ENCODE data around the gene FAM13C. TPM values are rescaled to one million over a fixed set of nuclear protein-coding genes. Genes with fewer than 3 reads are reported as not detected.

FAM13C gene
- polyA plus RNA-seq, 2 of the 4 experiments (the other 2 are of a cell fraction), result not detected

DNA sequence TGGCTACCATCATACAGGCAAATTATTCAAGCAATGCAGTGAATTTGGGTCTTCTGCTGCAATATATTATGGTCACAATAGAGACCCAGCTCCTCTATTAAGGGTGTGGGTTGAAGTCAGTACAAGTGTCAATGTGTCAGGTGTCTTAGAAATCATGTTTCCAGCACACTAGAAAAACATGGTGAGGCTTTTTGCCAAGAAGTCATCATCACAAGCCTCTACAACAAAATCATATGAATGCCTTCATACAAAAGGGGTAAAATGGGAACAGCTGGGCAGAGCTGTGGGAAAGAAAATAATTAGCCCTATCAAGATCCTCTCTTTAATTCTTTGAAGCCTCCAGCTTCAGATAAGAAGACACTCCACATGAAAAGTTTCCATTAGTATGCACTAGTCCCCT lies 37.2 kb downstream of the FAM13C start:
- Histone ChIP-seq H3K4me1 (no peaks in the 10 kb centered on the region), H3K9me3 (no peaks in the 10 kb centered on the region), H3K4me2 (no peak overlapping the region), H3K27ac (no peak overlapping the region), H3K4me3 (no peak overlapping the region)
- no peak for TF ChIP-seq ZNF302 (CRISPR knock-in tag; IDR thresholded peaks at IDR 0.05)
- TF ChIP-seq FOSB (CRISPR knock-in tag; IDR thresholded peaks at IDR 0.05), result no peak
- TF ChIP-seq, protein P1, sequence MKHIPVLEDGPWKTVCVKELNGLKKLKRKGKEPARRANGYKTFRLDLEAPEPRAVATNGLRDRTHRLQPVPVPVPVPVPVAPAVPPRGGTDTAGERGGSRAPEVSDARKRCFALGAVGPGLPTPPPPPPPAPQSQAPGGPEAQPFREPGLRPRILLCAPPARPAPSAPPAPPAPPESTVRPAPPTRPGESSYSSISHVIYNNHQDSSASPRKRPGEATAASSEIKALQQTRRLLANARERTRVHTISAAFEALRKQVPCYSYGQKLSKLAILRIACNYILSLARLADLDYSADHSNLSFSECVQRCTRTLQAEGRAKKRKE (CRISPR knock-in tag; IDR thresholded peaks at IDR 0.05; ENCODE audit: low read depth), result no peak
- TF ChIP-seq EP300 (IDR thresholded peaks at IDR 0.05), result no peak
- TF ChIP-seq CHD4 (IDR thresholded peaks at IDR 0.05; ENCODE audit: borderline replicate concordance), result no peak
- no peak for TF ChIP-seq SREBF2 (IDR thresholded peaks at IDR 0.05)
- no peak for TF ChIP-seq MYC (IDR thresholded peaks at IDR 0.05; ENCODE audit: borderline replicate concordance, low read length)
- TF ChIP-seq MAZ (IDR thresholded peaks at IDR 0.05; ENCODE audit: borderline replicate concordance, low read depth, low read length), result no peak
- TF ChIP-seq BHLHE40 (IDR thresholded peaks at IDR 0.05; ENCODE audit: low read depth, low read length), result no peak
- TF ChIP-seq KDM1A (IDR thresholded peaks at IDR 0.05; ENCODE audit: low read depth), result no peak
- no peak for TF ChIP-seq HOXB5 (CRISPR knock-in tag; IDR thresholded peaks at IDR 0.05)
- no peak for TF ChIP-seq EHMT2 (IDR thresholded peaks at IDR 0.05; ENCODE audit: low read depth)
- TF ChIP-seq, protein P2, sequence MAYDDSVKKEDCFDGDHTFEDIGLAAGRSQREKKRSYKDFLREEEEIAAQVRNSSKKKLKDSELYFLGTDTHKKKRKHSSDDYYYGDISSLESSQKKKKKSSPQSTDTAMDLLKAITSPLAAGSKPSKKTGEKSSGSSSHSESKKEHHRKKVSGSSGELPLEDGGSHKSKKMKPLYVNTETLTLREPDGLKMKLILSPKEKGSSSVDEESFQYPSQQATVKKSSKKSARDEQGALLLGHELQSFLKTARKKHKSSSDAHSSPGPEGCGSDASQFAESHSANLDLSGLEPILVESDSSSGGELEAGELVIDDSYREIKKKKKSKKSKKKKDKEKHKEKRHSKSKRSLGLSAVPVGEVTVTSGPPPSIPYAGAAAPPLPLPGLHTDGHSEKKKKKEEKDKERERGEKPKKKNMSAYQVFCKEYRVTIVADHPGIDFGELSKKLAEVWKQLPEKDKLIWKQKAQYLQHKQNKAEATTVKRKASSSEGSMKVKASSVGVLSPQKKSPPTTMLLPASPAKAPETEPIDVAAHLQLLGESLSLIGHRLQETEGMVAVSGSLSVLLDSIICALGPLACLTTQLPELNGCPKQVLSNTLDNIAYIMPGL (CRISPR knock-in tag; IDR thresholded peaks at IDR 0.05; ENCODE audit: borderline replicate concordance), result no peak
- POLR2A ChIA-PET, result no interaction called here
- ATAC-seq (no peak), FAIRE-seq (no peak), DNase-seq (ENCODE audit: low read depth in 1 of 2, low spot score in 1 of 2) (no peak)
- CTCF ChIA-PET, result interaction anchor here (0.7 kb wide), 1 partner anchor 85 kb away, joined by 3 read pairs; no protein-coding TSS in a partner anchor

DNA sequence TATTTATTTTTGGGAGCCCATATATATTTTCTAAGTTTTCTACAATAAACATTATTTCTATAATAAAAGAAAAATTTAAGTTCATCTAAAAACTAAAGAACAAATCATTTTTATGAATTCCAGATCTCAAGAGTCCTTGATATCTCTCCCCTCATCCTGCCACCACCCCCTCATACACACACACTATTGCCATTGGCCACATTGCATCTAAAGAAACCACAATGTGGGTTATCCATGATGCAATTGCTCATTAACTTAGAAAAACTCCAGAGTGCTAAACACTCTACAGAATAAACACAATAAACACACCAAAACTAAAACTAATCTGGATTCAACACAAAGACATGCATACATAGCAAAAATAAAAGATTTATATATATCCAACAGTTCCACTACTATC lies 37.8 kb downstream of the FAM13C start:
- CTCF ChIA-PET, result no interaction called here
- no peak overlapping the region for H3K4me2 ChIP-seq
- no peak overlapping the region for H3K27ac ChIP-seq
- POLR2A ChIA-PET, result no interaction called here
- H3K4me1 ChIP-seq, result no peaks in the 10 kb centered on the region
- TF ChIP-seq FOSL2 (IDR thresholded peaks at IDR 0.05), result no peak
- no peak for TF ChIP-seq FOSL2 (CRISPR knock-in tag; IDR thresholded peaks at IDR 0.05)
- TF ChIP-seq, protein P1 (CRISPR knock-in tag; IDR thresholded peaks at IDR 0.05; ENCODE audit: low read depth), result no peak
- no peak for TF ChIP-seq HOXB13 (CRISPR knock-in tag; IDR thresholded peaks at IDR 0.05; ENCODE audit: low read depth)
- no peak for TF ChIP-seq RARB (CRISPR knock-in tag; IDR thresholded peaks at IDR 0.05)
- no peak for TF ChIP-seq GATA3 (IDR thresholded peaks at IDR 0.05; ENCODE audit: borderline replicate concordance)
- TF ChIP-seq, protein P3, sequence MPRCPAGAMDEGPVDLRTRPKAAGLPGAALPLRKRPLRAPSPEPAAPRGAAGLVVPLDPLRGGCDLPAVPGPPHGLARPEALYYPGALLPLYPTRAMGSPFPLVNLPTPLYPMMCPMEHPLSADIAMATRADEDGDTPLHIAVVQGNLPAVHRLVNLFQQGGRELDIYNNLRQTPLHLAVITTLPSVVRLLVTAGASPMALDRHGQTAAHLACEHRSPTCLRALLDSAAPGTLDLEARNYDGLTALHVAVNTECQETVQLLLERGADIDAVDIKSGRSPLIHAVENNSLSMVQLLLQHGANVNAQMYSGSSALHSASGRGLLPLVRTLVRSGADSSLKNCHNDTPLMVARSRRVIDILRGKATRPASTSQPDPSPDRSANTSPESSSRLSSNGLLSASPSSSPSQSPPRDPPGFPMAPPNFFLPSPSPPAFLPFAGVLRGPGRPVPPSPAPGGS (IDR thresholded peaks at IDR 0.05), result no peak
- DNase-seq (ENCODE audit: low read depth in 1 of 2, low spot score in 1 of 2) (no peak), ATAC-seq (no peak), FAIRE-seq (no peak)
- H3K9me3 ChIP-seq, result no peaks in the 10 kb centered on the region
- H3K4me3 ChIP-seq, result no peak overlapping the region

DNA sequence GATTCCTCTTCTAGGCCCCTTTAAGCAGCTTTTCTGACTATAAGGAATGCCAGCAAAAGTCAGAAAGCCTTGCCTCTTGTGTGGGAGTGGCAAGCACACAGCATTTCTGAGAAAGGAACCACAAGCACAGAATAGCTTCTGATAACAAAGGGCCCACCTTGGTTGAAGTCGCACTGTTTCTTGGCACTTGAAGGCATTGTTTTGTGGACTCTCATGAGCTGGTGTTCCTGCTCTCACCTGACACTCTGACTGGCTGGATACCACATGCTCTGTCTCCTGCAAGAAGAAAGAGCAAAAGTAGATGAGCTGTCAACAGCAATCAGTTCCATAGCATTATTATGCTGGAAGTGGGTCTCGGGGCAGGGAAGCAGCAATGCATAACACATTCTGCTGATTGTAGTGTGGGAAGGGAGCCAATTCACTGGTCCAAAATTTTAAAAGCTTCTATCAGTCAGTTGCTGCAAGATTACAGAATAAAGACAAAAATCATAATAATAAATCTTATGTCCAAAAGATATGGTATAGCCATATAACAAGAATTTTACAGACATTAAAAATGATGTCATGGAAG lies 38.4 kb downstream of the FAM13C start:
- Histone ChIP-seq H3K4me2 (no peak overlapping the region), H3K4me3 (no peak overlapping the region), H3K9me3 (no peaks in the 10 kb centered on the region), H3K27ac (no peak overlapping the region), H3K4me1 (no peaks in the 10 kb centered on the region)
- ChIA-PET POLR2A (no interaction called here), CTCF (no interaction called here)
- 28% methylated on average over 2 of the region's 2 CpGs for WGBS (ENCODE audit: missing lambda C conversion rate)
- ATAC-seq (no peak), DNase-seq (ENCODE audit: low read depth in 1 of 2, low spot score in 1 of 2) (no peak), FAIRE-seq (no peak)
- TF ChIP-seq, protein P4, sequence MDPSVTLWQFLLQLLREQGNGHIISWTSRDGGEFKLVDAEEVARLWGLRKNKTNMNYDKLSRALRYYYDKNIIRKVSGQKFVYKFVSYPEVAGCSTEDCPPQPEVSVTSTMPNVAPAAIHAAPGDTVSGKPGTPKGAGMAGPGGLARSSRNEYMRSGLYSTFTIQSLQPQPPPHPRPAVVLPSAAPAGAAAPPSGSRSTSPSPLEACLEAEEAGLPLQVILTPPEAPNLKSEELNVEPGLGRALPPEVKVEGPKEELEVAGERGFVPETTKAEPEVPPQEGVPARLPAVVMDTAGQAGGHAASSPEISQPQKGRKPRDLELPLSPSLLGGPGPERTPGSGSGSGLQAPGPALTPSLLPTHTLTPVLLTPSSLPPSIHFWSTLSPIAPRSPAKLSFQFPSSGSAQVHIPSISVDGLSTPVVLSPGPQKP (IDR thresholded peaks at IDR 0.05; ENCODE audit: low read depth, low read length), result no peak
- TF ChIP-seq EHF (CRISPR knock-in tag; IDR thresholded peaks at IDR 0.05) (no peak), BHLHE40 (IDR thresholded peaks at IDR 0.05; ENCODE audit: low read depth, low read length) (no peak), CHD2 (IDR thresholded peaks at IDR 0.05; ENCODE audit: low read length, partially characterized antibody) (no peak), KDM5A (IDR thresholded peaks at IDR 0.05) (no peak), MAZ (IDR thresholded peaks at IDR 0.05; ENCODE audit: borderline replicate concordance, low read depth, low read length) (no peak), ZSCAN20 (CRISPR knock-in tag; IDR thresholded peaks at IDR 0.05) (no peak), RCOR1 (IDR thresholded peaks at IDR 0.05; ENCODE audit: low read depth, low read length) (no peak)
- TF ChIP-seq, protein P5, sequence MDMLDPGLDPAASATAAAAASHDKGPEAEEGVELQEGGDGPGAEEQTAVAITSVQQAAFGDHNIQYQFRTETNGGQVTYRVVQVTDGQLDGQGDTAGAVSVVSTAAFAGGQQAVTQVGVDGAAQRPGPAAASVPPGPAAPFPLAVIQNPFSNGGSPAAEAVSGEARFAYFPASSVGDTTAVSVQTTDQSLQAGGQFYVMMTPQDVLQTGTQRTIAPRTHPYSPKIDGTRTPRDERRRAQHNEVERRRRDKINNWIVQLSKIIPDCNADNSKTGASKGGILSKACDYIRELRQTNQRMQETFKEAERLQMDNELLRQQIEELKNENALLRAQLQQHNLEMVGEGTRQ (IDR thresholded peaks at IDR 0.05), result no peak
- TF ChIP-seq, protein P6, sequence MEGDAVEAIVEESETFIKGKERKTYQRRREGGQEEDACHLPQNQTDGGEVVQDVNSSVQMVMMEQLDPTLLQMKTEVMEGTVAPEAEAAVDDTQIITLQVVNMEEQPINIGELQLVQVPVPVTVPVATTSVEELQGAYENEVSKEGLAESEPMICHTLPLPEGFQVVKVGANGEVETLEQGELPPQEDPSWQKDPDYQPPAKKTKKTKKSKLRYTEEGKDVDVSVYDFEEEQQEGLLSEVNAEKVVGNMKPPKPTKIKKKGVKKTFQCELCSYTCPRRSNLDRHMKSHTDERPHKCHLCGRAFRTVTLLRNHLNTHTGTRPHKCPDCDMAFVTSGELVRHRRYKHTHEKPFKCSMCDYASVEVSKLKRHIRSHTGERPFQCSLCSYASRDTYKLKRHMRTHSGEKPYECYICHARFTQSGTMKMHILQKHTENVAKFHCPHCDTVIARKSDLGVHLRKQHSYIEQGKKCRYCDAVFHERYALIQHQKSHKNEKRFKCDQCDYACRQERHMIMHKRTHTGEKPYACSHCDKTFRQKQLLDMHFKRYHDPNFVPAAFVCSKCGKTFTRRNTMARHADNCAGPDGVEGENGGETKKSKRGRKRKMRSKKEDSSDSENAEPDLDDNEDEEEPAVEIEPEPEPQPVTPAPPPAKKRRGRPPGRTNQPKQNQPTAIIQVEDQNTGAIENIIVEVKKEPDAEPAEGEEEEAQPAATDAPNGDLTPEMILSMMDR (IDR thresholded peaks at IDR 0.05), result no peak
